MCF 10A (cell line): ENCODE measurements around the gene DNAJC28. TPM values are rescaled to one million over a fixed set of nuclear protein-coding genes. Genes with fewer than 3 reads are reported as not detected.
A peak's percentile ranks its signal among the peaks of the same experiment; 100 is the strongest.

Experiments
- Bru-seq: library from RNA; stranded (reverse); fragments of 400-500 nt; gene quantifications from one replicate; lab custom pipeline; 2021; lab: Mats Ljungman, UMichigan
- BruChase-seq, 2 experiments: library from RNA; stranded (reverse); fragments of 400-500 nt; gene quantifications; one replicate each; lab custom pipeline; 2021; lab: Mats Ljungman, UMichigan
- BruUV-seq: library from RNA; stranded (reverse); fragments of 400-500 nt; replicated peaks from 2 replicates; lab custom pipeline; 2021; lab: Mats Ljungman, UMichigan
- CTCF ChIA-PET: fragments of 300-600 bp; sonication (Branson Sonifier 250); formaldehyde crosslinking; extraction: SDS; loops from one replicate; lab custom pipeline; 2021; ENCODE audit warnings: antibody characterized with exemption, inconsistent platforms; lab: Yijun Ruan, JAX
- POLR2A ChIA-PET: fragments of 300-600, 350-650 bp; sonication (Branson Sonifier 250); formaldehyde crosslinking; extraction: SDS; loops from one replicate; lab custom pipeline; 2020; ENCODE audit warnings: antibody characterized with exemption, inconsistent platforms; lab: Yijun Ruan, JAX
- DNase-seq: peaks from one replicate; pipeline ENCODE4 v3.0.0-alpha.2; 2018; ENCODE audit not compliant: unreplicated experiment
- H3K27ac Mint-ChIP-seq: one replicate; pipeline ENCODE4 v1.8.0; 2022; ENCODE audit warnings: mild to moderate bottlenecking, low read depth, mixed read lengths; ENCODE audit not compliant: unreplicated experiment
- H3K27me3 Mint-ChIP-seq: one replicate; pipeline ENCODE4 v1.8.0; 2022; ENCODE audit warnings: mixed read lengths; ENCODE audit not compliant: insufficient read depth, unreplicated experiment
- H3K36me3 Mint-ChIP-seq: one replicate; pipeline ENCODE4 v1.8.0; 2022; ENCODE audit warnings: mild to moderate bottlenecking, moderate library complexity, mixed read lengths; ENCODE audit not compliant: insufficient read depth, unreplicated experiment
- H3K4me1 Mint-ChIP-seq: one replicate; pipeline ENCODE4 v1.8.0; 2022; ENCODE audit warnings: mixed read lengths; ENCODE audit not compliant: insufficient read depth, unreplicated experiment
- H3K4me3 Mint-ChIP-seq: one replicate; pipeline ENCODE4 v1.8.0; 2022; ENCODE audit warnings: mild to moderate bottlenecking, moderate library complexity, mixed read lengths; ENCODE audit not compliant: unreplicated experiment
- H3K9me3 Mint-ChIP-seq: one replicate; pipeline ENCODE4 v1.8.0; 2022; ENCODE audit warnings: mixed read lengths; ENCODE audit not compliant: unreplicated experiment
- CTCF ChIP-seq: fragments of 200-600 bp; IDR thresholded peaks from one replicate; pipeline ENCODE4 v1.8.0; 2022; ENCODE audit warnings: antibody characterized with exemption, mild to moderate bottlenecking; ENCODE audit not compliant: unreplicated experiment
- intact Hi-C: fragments of 100-400 bp; cut with micrococcal nuclease; formaldehyde crosslinking; loops from 2 replicates; pipeline ENCODE4 v1.14.1; 2022
- long read RNA-seq: library from polyadenylated mRNA; stranded (forward); transcript quantifications from one replicate; pipeline ENCODE4 v2.0.0, GENCODE V29; 2022
- total RNA-seq: library from RNA; stranded (reverse); gene quantifications from 2 replicates; pipeline ENCODE4 v1.2.3, GENCODE V29; 2022

The DNAJC28 gene
- total RNA-seq (0.28 and 0.39 TPM in 2 replicates), Bru-seq, nascent RNA (percentile 30 among the genes with signal in this experiment), BruChase-seq, experiment 1, labeled RNA remaining after a 6-hour chase (percentile 39 among the genes with signal in this experiment), BruChase-seq, experiment 2, labeled RNA remaining after a 2-hour chase (percentile 31 among the genes with signal in this experiment)
- long read RNA-seq, partial matches to known transcripts: 0 of 1 reads
- long read RNA-seq, other reads (novel, unspliced or antisense): 1 of 1 reads

GRCh38 chr21:33491373-33492102 is at the start of gene DNAJC28:
TSS of gene DNAJC28 (minus strand) at chr21:33491716. CDS start at chr21:33489393, 2,323 bp downstream.
- no TSS peak for BruUV-seq
- H3K4me1 Mint-ChIP-seq: peaks cover 7% of the 10 kb centered on the region

GRCh38 chr21:33541105-33541711 is 49.7 kb upstream of the DNAJC28 start:
- DNase-seq: peak; percentile 27
- intact Hi-C loops: no loop called here
- no peak for TF ChIP-seq CTCF
- peaks cover 22% of the 10 kb centered on the region for H3K4me1 Mint-ChIP-seq
- H3K27ac Mint-ChIP-seq: peak overlapping the region; percentile 99
- H3K27me3 Mint-ChIP-seq: no peaks in the 10 kb centered on the region
- H3K9me3 Mint-ChIP-seq: no peaks in the 10 kb centered on the region
- H3K36me3 Mint-ChIP-seq: peaks cover 53% of the 10 kb centered on the region
- POLR2A ChIA-PET: interaction anchor here (0.7 to 9.0 kb wide), 22 partner anchors 10 to 769 kb away, joined by 3 to 89 read pairs (median 6); partner anchors contain the start of genes DNAJC28, DONSON, IFNAR1 and PAXBP1
- TSS peak; percentile 70 for BruUV-seq
- peak overlapping the region; percentile 81 for H3K4me3 Mint-ChIP-seq
- CTCF ChIA-PET: no interaction called here

More at GRCh38 chr21:33491373-33492102, at the start of gene DNAJC28:
- Mint-ChIP-seq H3K27ac (peak within 1 kb of the TSS; percentile 87), H3K4me3 (peak within 1 kb of the TSS; percentile 96), H3K36me3 (no peaks in the 10 kb centered on the region), H3K27me3 (no peaks in the 10 kb centered on the region), H3K9me3 (no peaks in the 10 kb centered on the region)
- CTCF ChIA-PET: interaction anchor here (1.0 to 1.6 kb wide), 2 partner anchors 11 to 46 kb away, joined by 3 to 11 read pairs; partner anchors contain the start of gene TMEM50B
- intact Hi-C loops: no loop called here
- DNase-seq: peak; percentile 89
- no peak for TF ChIP-seq CTCF
- POLR2A ChIA-PET: interaction anchor here (0.6 to 3.4 kb wide), 9 partner anchors 8 to 51 kb away, joined by 3 to 92 read pairs (median 4); partner anchors contain the start of genes GART, SON and TMEM50B

GRCh38 chr21:33540711-33541104 is 49.2 kb upstream of the DNAJC28 start:
- Mint-ChIP-seq H3K4me3 (peak overlapping the region; percentile 81), H3K36me3 (peaks cover 51% of the 10 kb centered on the region), H3K4me1 (peaks cover 17% of the 10 kb centered on the region), H3K9me3 (no peaks in the 10 kb centered on the region), H3K27ac (peak overlapping the region; percentile 99), H3K27me3 (no peaks in the 10 kb centered on the region)
- ChIA-PET POLR2A (interaction anchor here (0.6 to 9.0 kb wide), 17 partner anchors 9 to 216 kb away, joined by 3 to 89 read pairs (median 5); partner anchors contain the start of genes DNAJC28, DONSON, IFNAR1 and TMEM50B), CTCF (interaction anchor here (1.3 kb wide), 1 partner anchor 343 kb away, joined by 6 read pairs; no protein-coding TSS in a partner anchor)
- DNase-seq: peak; percentile 17
- TF ChIP-seq CTCF: no peak
- intact Hi-C loops: no loop called here
- BruUV-seq: no TSS peak
